HepG2 (cell line): Measurements from ENCODE around the gene JDP2. TPM values are rescaled to one million over a fixed set of nuclear protein-coding genes. Genes with fewer than 3 reads are reported as not detected.
A peak's percentile ranks its signal among the peaks of the same experiment; 100 is the strongest.

Experiments used
- FOXK1 ChIP-seq: sonication (generic); formaldehyde crosslinking; IDR thresholded peaks from 2 replicates; pipeline ENCODE4 v1.4.0; 2020; ENCODE audit warnings: low read depth, missing genetic modification reagents, borderline replicate concordance
- KDM4B ChIP-seq: sonication (generic); formaldehyde crosslinking; IDR thresholded peaks from 2 replicates; pipeline ENCODE4 v1.4.0; 2020; ENCODE audit warnings: missing genetic modification reagents
- NFIB ChIP-seq: sonication (generic); formaldehyde crosslinking; IDR thresholded peaks from 2 replicates; pipeline ENCODE4 v1.9.0; 2021; ENCODE audit warnings: missing genetic modification reagents, mild to moderate bottlenecking, borderline replicate concordance
- NONO ChIP-seq, 2 experiments: fragments of 450-650 bp in 1 of 2; sonication (generic) in 1 of 2; formaldehyde crosslinking in 1 of 2; IDR thresholded peaks in 1 of 2; conservative IDR thresholded peaks in 1 of 2; 2 replicates each; pipeline versions ENCODE4 v1.6.1 to v1.8.0; 2017 to 2022; ENCODE audit warnings: mild to moderate bottlenecking in 1 of 2, missing genetic modification reagents in 1 of 2, moderate library complexity in 1 of 2
- PAX8 ChIP-seq: sonication (generic); formaldehyde crosslinking; IDR thresholded peaks from 2 replicates; pipeline ENCODE4 v1.8.0; 2022; ENCODE audit warnings: mild to moderate bottlenecking, missing genetic modification reagents, borderline replicate concordance
- TCF7L2 ChIP-seq: IDR thresholded peaks from 2 replicates; pipeline ENCODE4 v1.6.1; 2011; ENCODE audit warnings: mild to moderate bottlenecking, low read depth, low read length, moderate library complexity
- ZNF292 ChIP-seq: sonication (generic); formaldehyde crosslinking; IDR thresholded peaks from 2 replicates; pipeline ENCODE4 v1.8.1; 2022; ENCODE audit warnings: mild to moderate bottlenecking, low read depth, missing genetic modification reagents, borderline replicate concordance
- ZNF331 ChIP-seq: sonication (generic); formaldehyde crosslinking; IDR thresholded peaks from 2 replicates; pipeline ENCODE4 v1.4.0; 2020; ENCODE audit warnings: missing genetic modification reagents
- ZNF446 ChIP-seq: sonication (generic); formaldehyde crosslinking; IDR thresholded peaks from 2 replicates; pipeline ENCODE4 v1.5.0; 2020; ENCODE audit warnings: mild to moderate bottlenecking, missing genetic modification reagents
- ZNF501 ChIP-seq: sonication (generic); formaldehyde crosslinking; IDR thresholded peaks from 2 replicates; pipeline ENCODE4 v1.5.1; 2020; ENCODE audit warnings: mild to moderate bottlenecking, moderate library complexity, missing genetic modification reagents
- ZNF563 ChIP-seq: sonication (generic); formaldehyde crosslinking; IDR thresholded peaks from 2 replicates; pipeline ENCODE4 v1.8.0; 2022; ENCODE audit warnings: mild to moderate bottlenecking, moderate library complexity, missing genetic modification reagents
- ZNF567 ChIP-seq: sonication (generic); formaldehyde crosslinking; IDR thresholded peaks from 2 replicates; pipeline ENCODE4 v1.8.1; 2023; ENCODE audit warnings: mild to moderate bottlenecking, missing genetic modification reagents, borderline replicate concordance
- ZNF816 ChIP-seq: sonication (generic); formaldehyde crosslinking; IDR thresholded peaks from 2 replicates; pipeline ENCODE4 v1.8.0; 2022; ENCODE audit warnings: missing genetic modification reagents, mild to moderate bottlenecking, borderline replicate concordance
- polyA plus RNA-seq, 8 experiments: library from polyadenylated mRNA; depleted of rRNA in 3 of 8; stranded (reverse) in 7 of 8; unstranded in 1 of 8; fragments of >200 nt; fragmentation: Illumina TruSeq in 4 of 8; extraction: Trizol in 4 of 8; gene quantifications; 2 replicates each; pipeline versions ENCODE4 v1.2.1 to v1.2.3, GENCODE V29; 2011 to 2016; ENCODE audit warnings: low read depth in 4 of 8, missing spikeins in 1 of 8, mixed read lengths in 1 of 8; ENCODE audit not compliant: insufficient read depth in 1 of 8
- total RNA-seq, 5 experiments: library from RNA; depleted of rRNA; stranded (reverse); fragments of >200 nt; fragmentation: Illumina TruSeq; extraction: Trizol; gene quantifications; 2 replicates each; pipeline ENCODE4 v1.2.3, GENCODE V29; 2016; ENCODE audit warnings: low read depth in 1 of 5
- TF ChIP-seq, protein P1 (sequence below), 2 experiments: sonication (generic) in 1 of 2; formaldehyde crosslinking in 1 of 2; IDR thresholded peaks; 2 replicates each; pipeline versions ENCODE4 v1.4.0 to v1.6.1; 2018 to 2020; ENCODE audit warnings: missing genetic modification reagents in 2 of 2, borderline replicate concordance in 1 of 2, low read depth in 1 of 2, mild to moderate bottlenecking in 1 of 2, missing biosample characterization in 1 of 2
- TF ChIP-seq, protein P2 (sequence below): sonication (generic); formaldehyde crosslinking; IDR thresholded peaks from 2 replicates; pipeline ENCODE4 v1.5.0; 2020; ENCODE audit warnings: missing genetic modification reagents
- TF ChIP-seq, protein P3 (sequence below): sonication (generic); formaldehyde crosslinking; IDR thresholded peaks from 2 replicates; pipeline ENCODE4 v1.5.0; 2020; ENCODE audit warnings: mild to moderate bottlenecking, missing genetic modification reagents
- TF ChIP-seq, protein P4 (sequence below), 2 experiments: sonication (generic) in 1 of 2; formaldehyde crosslinking in 1 of 2; IDR thresholded peaks; 2 replicates each; pipeline versions ENCODE4 v1.5.1 to v1.6.1; 2011 to 2020; ENCODE audit warnings: borderline replicate concordance in 1 of 2, low read depth in 1 of 2, low read length in 1 of 2, mild to moderate bottlenecking in 1 of 2, missing genetic modification reagents in 1 of 2, moderate library complexity in 1 of 2
- TF ChIP-seq, protein P5 (sequence below): IDR thresholded peaks from 2 replicates; pipeline ENCODE4 v1.6.1; 2016; ENCODE audit warnings: mild to moderate bottlenecking

The JDP2 gene
- total and polyA plus RNA-seq, 2 of the 13 experiments (the other 11 are each of a cell fraction or from before 2014, with no cell fraction given): 8.0 to 8.9 TPM

DNA sequence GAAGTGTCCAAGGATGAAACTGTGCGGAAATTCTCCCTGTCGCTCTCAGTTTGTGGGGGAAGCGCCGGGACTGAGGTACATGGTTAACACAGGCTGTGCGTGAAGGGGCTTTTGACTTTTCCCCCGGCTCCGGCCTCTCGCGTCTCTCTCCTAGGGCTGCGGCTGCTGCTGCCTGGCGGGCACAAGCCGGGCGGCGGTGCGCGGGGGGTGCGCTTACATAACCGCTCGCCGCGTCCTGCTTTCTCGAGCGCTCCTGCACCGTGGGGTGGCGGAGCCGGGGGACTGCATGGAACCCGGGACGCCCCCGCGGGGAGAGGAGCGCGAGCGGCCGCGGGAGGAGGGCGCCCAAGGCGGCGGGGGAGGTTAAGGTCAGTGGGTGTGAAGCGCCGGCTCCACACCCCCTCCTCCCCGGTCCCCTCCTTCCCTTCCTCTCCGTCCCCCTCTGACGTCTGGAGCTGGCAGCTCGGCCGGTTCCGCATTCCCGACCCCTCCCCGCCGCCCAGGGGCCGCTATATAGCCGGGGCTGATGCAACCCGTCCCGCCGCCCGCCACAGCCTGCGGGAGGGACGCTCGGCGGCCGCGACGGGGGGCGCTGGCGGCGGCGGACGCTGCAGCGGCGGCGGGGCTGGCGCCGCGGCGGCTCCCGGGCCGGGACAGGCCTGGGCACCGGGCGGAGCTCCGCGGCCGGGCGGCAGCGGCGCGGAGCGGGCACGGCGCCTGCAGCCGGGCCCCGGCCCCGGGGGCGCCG, at the start of gene JDP2 (continued):
- TF ChIP-seq, protein P1, sequence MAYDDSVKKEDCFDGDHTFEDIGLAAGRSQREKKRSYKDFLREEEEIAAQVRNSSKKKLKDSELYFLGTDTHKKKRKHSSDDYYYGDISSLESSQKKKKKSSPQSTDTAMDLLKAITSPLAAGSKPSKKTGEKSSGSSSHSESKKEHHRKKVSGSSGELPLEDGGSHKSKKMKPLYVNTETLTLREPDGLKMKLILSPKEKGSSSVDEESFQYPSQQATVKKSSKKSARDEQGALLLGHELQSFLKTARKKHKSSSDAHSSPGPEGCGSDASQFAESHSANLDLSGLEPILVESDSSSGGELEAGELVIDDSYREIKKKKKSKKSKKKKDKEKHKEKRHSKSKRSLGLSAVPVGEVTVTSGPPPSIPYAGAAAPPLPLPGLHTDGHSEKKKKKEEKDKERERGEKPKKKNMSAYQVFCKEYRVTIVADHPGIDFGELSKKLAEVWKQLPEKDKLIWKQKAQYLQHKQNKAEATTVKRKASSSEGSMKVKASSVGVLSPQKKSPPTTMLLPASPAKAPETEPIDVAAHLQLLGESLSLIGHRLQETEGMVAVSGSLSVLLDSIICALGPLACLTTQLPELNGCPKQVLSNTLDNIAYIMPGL (CRISPR knock-in tag; IDR thresholded peaks at IDR 0.05; ENCODE audit: borderline replicate concordance in 1 of 2, low read depth in 1 of 2): peak in 1 of 2 experiments; percentile 33; a peak in 1 of 4 replicates
- TF ChIP-seq, protein P2, sequence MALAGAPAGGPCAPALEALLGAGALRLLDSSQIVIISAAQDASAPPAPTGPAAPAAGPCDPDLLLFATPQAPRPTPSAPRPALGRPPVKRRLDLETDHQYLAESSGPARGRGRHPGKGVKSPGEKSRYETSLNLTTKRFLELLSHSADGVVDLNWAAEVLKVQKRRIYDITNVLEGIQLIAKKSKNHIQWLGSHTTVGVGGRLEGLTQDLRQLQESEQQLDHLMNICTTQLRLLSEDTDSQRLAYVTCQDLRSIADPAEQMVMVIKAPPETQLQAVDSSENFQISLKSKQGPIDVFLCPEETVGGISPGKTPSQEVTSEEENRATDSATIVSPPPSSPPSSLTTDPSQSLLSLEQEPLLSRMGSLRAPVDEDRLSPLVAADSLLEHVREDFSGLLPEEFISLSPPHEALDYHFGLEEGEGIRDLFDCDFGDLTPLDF (CRISPR knock-in tag): no peak
- TF ChIP-seq ZNF501 (CRISPR knock-in tag) (no peak), PAX8 (CRISPR knock-in tag) (no peak), ZNF567 (no peak), ZNF563 (CRISPR knock-in tag) (0 out of 2 replicates have a peak, but pooled peaks have one; percentile 35), ZNF446 (CRISPR knock-in tag) (no peak; the same call in 1 of the 2 replicates), TCF7L2 (no peak), KDM4B (CRISPR knock-in tag) (no peak), ZNF292 (CRISPR knock-in tag) (0 out of 2 replicates have a peak, but pooled peaks have one; percentile 39), NONO (IDR thresholded peaks at IDR 0.05) (no peak), NONO (CRISPR knock-in tag; conservative IDR thresholded peaks at IDR 0.05) (peak; percentile 40; the same call in 1 of the 2 replicates), ZNF331 (0 out of 2 replicates have a peak, but pooled peaks have one; percentile 17), FOXK1 (CRISPR knock-in tag) (no peak), ZNF816 (CRISPR knock-in tag) (no peak), NFIB (CRISPR knock-in tag) (no peak)
- TF ChIP-seq, protein P3, sequence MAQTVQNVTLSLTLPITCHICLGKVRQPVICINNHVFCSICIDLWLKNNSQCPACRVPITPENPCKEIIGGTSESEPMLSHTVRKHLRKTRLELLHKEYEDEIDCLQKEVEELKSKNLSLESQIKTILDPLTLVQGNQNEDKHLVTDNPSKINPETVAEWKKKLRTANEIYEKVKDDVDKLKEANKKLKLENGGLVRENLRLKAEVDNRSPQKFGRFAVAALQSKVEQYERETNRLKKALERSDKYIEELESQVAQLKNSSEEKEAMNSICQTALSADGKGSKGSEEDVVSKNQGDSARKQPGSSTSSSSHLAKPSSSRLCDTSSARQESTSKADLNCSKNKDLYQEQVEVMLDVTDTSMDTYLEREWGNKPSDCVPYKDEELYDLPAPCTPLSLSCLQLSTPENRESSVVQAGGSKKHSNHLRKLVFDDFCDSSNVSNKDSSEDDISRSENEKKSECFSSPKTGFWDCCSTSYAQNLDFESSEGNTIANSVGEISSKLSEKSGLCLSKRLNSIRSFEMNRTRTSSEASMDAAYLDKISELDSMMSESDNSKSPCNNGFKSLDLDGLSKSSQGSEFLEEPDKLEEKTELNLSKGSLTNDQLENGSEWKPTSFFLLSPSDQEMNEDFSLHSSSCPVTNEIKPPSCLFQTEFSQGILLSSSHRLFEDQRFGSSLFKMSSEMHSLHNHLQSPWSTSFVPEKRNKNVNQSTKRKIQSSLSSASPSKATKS (CRISPR knock-in tag): no peak
- TF ChIP-seq, protein P4, sequence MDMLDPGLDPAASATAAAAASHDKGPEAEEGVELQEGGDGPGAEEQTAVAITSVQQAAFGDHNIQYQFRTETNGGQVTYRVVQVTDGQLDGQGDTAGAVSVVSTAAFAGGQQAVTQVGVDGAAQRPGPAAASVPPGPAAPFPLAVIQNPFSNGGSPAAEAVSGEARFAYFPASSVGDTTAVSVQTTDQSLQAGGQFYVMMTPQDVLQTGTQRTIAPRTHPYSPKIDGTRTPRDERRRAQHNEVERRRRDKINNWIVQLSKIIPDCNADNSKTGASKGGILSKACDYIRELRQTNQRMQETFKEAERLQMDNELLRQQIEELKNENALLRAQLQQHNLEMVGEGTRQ (IDR thresholded peaks at IDR 0.05; ENCODE audit: low read depth, low read length): no peak
- TF ChIP-seq, protein P4 (CRISPR knock-in tag; IDR thresholded peaks at IDR 0.05; ENCODE audit: borderline replicate concordance): no peak
- TF ChIP-seq, protein P5, sequence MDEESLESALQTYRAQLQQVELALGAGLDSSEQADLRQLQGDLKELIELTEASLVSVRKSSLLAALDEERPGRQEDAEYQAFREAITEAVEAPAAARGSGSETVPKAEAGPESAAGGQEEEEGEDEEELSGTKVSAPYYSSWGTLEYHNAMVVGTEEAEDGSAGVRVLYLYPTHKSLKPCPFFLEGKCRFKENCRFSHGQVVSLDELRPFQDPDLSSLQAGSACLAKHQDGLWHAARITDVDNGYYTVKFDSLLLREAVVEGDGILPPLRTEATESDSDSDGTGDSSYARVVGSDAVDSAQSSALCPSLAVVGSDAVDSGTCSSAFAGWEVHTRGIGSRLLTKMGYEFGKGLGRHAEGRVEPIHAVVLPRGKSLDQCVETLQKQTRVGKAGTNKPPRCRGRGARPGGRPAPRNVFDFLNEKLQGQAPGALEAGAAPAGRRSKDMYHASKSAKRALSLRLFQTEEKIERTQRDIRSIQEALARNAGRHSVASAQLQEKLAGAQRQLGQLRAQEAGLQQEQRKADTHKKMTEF (CRISPR knock-in tag): peak; percentile 66
